ENCODE data around the gene MICAL3.

MICAL3 gene

GRCh38 chr22:17917490-17917983 lies 106.8 kb downstream of the MICAL3 start:
- peak; percentile 48 for DNase-seq (ENCODE audit: low spot score)
- FAIRE-seq, result no peak

- DNase-seq (ENCODE audit: low spot score) (no peak), FAIRE-seq (no peak)
Observed at GRCh38 chr22:17916226-17916889, 108.0 kb downstream of the MICAL3 start.

- no peak for FAIRE-seq
- no peak for DNase-seq (ENCODE audit: low spot score)
Observed at GRCh38 chr22:17915676-17916075, 108.7 kb downstream of the MICAL3 start.

- FAIRE-seq (no peak), DNase-seq (ENCODE audit: low spot score) (no peak)
Observed at GRCh38 chr22:17915188-17915587, 109.2 kb downstream of the MICAL3 start.

GRCh38 chr22:17914474-17914873 lies 109.9 kb downstream of the MICAL3 start:
- no peak for DNase-seq (ENCODE audit: low spot score)
- FAIRE-seq, result no peak

- no peak for FAIRE-seq
- no peak for DNase-seq (ENCODE audit: low spot score)
Observed at GRCh38 chr22:17913801-17914347, 110.5 kb downstream of the MICAL3 start.

GRCh38 chr22:17912945-17913721 lies 111.2 kb downstream of the MICAL3 start:
- FAIRE-seq, result no peak

GRCh38 chr22:17911887-17912286 lies 112.5 kb downstream of the MICAL3 start:
- no peak for FAIRE-seq

More at GRCh38 chr22:17912945-17913721, 111.2 kb downstream of the MICAL3 start:
- no peak for DNase-seq (ENCODE audit: low spot score)

GRCh38 chr22:17911312-17911705 lies 113.1 kb downstream of the MICAL3 start:
- DNase-seq (ENCODE audit: low spot score) (no peak), FAIRE-seq (no peak)

More at GRCh38 chr22:17911887-17912286, 112.5 kb downstream of the MICAL3 start:
- no peak for DNase-seq (ENCODE audit: low spot score)

GRCh38 chr22:17910561-17911311 lies 113.6 kb downstream of the MICAL3 start:
- peak; percentile 63 for FAIRE-seq
- DNase-seq (ENCODE audit: low spot score), result peak; percentile 85

GRCh38 chr22:17907748-17908051 lies 116.7 kb downstream of the MICAL3 start:
- FAIRE-seq (no peak), DNase-seq (ENCODE audit: low spot score) (no peak)

GRCh38 chr22:17906978-17907747 lies 117.2 kb downstream of the MICAL3 start:
- no peak for DNase-seq (ENCODE audit: low spot score)
- no peak for FAIRE-seq

- DNase-seq (ENCODE audit: low spot score), result no peak
- FAIRE-seq, result no peak
Observed at GRCh38 chr22:17905445-17905844, 118.9 kb downstream of the MICAL3 start.

- no peak for FAIRE-seq
- no peak for DNase-seq (ENCODE audit: low spot score)
Observed at GRCh38 chr22:17903564-17904295, 120.6 kb downstream of the MICAL3 start.

GRCh38 chr22:17902960-17903359 lies 121.4 kb downstream of the MICAL3 start:
- FAIRE-seq, result no peak
- DNase-seq (ENCODE audit: low spot score), result no peak

- FAIRE-seq, result no peak
Observed at GRCh38 chr22:17898375-17898774, 126.0 kb downstream of the MICAL3 start.

GRCh38 chr22:17897858-17898257 lies 126.5 kb downstream of the MICAL3 start:
- DNase-seq (ENCODE audit: low spot score) (no peak), FAIRE-seq (no peak)

More at GRCh38 chr22:17898375-17898774, 126.0 kb downstream of the MICAL3 start:
- DNase-seq (ENCODE audit: low spot score), result no peak

GRCh38 chr22:17897426-17897825 lies 126.9 kb downstream of the MICAL3 start:
- FAIRE-seq (no peak), DNase-seq (ENCODE audit: low spot score) (no peak)

- no peak for FAIRE-seq
- no peak for DNase-seq (ENCODE audit: low spot score)
Observed at GRCh38 chr22:17896586-17896985, 127.8 kb downstream of the MICAL3 start.

- FAIRE-seq, result no peak
- DNase-seq (ENCODE audit: low spot score), result no peak
Observed at GRCh38 chr22:17893900-17894535, 130.3 kb downstream of the MICAL3 start.

All from RCC 7860 (cell line).